Measurements from ENCODE around the gene NEK4. TPM values are rescaled to one million over a fixed set of nuclear protein-coding genes. Genes with fewer than 3 reads are reported as not detected.
A peak's percentile ranks its signal among the peaks of the same experiment; 100 is the strongest.

Gene NEK4
- total and polyA plus RNA-seq, 10 of the 15 experiments (the other 5 are each of a cell fraction or from before 2014, with no cell fraction given), result 7.0 to 29.1 (median 16.4) TPM

- TF ChIP-seq STAT1 (conservative IDR thresholded peaks at IDR 0.05) (peak; percentile 69; the same call in 1 of the 2 replicates), YBX1 (IDR thresholded peaks at IDR 0.05) (no peak), ZBTB4 (CRISPR knock-in tag; IDR thresholded peaks at IDR 0.05) (no peak), ELK1 (IDR thresholded peaks at IDR 0.05; ENCODE audit: low read depth, low read length) (0 out of 2 replicates have a peak, but pooled peaks have one; percentile 65), JUNB (IDR thresholded peaks at IDR 0.05) (no peak), HCFC1 (IDR thresholded peaks at IDR 0.05; ENCODE audit: low read length) (peak; percentile 72), POLR2A (IDR thresholded peaks at IDR 0.05; ENCODE audit: low read depth, low read length) (peak; percentile 98), EP300 (IDR thresholded peaks at IDR 0.05; ENCODE audit: borderline replicate concordance in 1 of 2, control insufficient read depth in 1 of 2, low read depth in 2 of 2, low read length in 2 of 2) (0 out of 4 replicates have a peak, but pooled peaks of 1 of the 2 experiments have one; percentile 8), RUNX3 (IDR thresholded peaks at IDR 0.05; ENCODE audit: low read length) (peak; percentile 67; the same call in 1 of the 2 replicates), USF2 (IDR thresholded peaks at IDR 0.05; ENCODE audit: borderline replicate concordance, low read depth, low read length) (no peak; the same call in 1 of the 2 replicates), TCF12 (IDR thresholded peaks at IDR 0.05; ENCODE audit: low read depth, low read length) (peak; percentile 43; the same call in 1 of the 2 replicates), BMI1 (IDR thresholded peaks at IDR 0.05; ENCODE audit: borderline replicate concordance) (peak; percentile 83), YY1 (IDR thresholded peaks at IDR 0.05; ENCODE audit: low read depth, low read length) (peak; percentile 88), MLLT1 (IDR thresholded peaks at IDR 0.05) (peak; percentile 83), CUX1 (IDR thresholded peaks at IDR 0.05; ENCODE audit: insufficient replicate concordance, low read depth, low read length) (no peak), KLF5 (IDR thresholded peaks at IDR 0.05; ENCODE audit: partially characterized antibody) (peak; percentile 66), MYB (IDR thresholded peaks at IDR 0.05; ENCODE audit: borderline replicate concordance, low read depth, low read length) (no peak)
Measured at GRCh38 chr3:52770496-52771333, at the start of gene NEK4 (continued).

Measured in GM12878 (cell line).